ENCODE data around the gene TANC1.
"Not testable (repeated sequence)": the region's sequence is repeated elsewhere in the genome, so short reads cannot be mapped to it uniquely, and the experiment has no call there.

TANC1 gene

DNA sequence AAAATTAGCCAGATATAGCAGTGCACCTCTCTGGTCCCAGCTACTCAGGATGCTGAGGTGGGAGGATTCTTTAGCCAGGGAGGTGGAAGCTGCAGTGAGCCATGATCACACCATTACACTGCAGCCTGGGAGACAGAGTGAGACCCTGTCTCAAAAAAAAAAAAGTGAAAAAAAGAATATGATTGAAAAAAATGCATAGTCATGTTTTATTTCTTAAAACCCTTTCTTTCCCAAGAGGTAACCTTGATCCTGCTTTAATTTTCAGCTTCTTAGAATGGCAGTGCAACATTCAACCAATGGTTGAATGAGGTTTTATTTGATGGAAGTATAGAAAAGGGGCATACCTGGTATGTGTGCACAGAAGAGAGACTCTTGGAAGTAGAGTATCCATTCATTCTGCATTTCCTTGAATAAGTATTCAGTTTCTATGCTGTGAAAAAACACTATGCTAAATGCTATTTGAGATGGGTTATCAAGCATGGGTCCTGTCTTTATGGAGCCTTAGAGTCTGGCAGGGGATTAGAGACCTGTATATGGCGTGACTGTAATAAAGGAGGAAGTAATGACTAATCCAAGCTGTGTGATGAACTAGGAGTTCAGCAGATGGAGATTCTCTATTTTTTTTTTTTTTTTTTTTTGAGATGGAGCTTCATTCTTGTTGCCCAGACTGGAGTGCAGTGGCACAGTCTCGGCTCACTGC, 171.8 kb downstream of the TANC1 start:
- DNase-seq (ENCODE audit: low read depth in 2 of 2) = no peak

DNA sequence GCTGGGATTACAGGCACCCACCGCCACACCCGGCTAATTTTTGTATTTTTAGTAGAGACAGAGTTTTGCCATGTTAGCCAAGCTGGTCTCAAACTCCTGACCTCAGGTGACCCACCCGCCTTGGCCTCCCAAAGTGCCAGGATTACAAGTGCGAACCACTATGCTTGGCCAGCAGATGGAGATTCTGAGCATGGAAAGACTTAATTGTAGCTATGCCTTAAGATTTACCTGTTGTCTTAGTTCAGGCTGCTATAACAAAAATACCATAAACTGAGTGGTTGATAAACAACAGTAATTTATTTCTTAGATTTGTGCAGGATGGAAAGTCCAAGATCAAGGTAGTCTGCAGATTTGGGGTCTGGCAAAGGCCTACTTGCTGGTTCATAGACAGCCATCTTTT, 172.4 kb downstream of the TANC1 start:
- not testable (repeated sequence) for DNase-seq (ENCODE audit: low read depth in 2 of 2)

DNA sequence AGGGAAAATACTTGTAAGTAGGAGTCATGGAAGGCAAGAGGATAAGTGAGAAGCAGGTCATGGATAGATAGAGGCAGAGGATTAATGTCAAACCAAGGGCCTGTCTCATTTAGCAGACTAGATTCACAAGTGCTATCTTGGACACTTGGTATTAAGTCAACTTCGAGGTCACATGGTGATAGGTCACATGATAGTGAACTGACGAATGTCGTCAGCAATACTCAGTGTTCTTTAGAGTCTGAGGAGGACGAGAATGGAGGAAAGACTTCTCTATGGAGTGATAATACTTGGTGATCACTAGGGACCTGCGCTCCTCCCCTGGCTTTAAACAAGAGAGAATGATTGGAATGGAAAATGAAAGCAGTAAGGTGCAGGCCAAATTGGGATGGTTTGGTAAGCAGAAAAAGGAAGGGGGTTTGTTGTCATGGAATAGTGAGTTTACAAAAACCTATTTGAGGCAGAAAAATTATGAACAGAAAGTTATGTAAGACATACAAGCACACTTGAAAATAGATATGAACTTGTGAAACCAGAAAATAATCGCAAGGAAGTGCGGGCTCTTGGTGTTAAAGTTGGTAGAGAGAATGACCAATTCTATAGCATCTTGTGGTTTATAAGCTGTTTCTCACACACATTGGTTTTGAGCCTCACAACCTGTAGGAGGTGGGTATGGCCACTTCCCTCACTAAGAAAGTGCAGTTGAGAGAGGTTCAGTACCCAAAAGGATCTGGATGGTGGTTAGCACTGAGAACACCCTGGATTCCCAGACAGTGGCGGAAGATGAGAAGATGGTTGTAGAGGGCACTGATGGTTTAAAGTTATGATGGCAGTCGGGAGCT, 176.6 kb downstream of the TANC1 start:
- no peak for DNase-seq (ENCODE audit: low read depth in 2 of 2)

DNA sequence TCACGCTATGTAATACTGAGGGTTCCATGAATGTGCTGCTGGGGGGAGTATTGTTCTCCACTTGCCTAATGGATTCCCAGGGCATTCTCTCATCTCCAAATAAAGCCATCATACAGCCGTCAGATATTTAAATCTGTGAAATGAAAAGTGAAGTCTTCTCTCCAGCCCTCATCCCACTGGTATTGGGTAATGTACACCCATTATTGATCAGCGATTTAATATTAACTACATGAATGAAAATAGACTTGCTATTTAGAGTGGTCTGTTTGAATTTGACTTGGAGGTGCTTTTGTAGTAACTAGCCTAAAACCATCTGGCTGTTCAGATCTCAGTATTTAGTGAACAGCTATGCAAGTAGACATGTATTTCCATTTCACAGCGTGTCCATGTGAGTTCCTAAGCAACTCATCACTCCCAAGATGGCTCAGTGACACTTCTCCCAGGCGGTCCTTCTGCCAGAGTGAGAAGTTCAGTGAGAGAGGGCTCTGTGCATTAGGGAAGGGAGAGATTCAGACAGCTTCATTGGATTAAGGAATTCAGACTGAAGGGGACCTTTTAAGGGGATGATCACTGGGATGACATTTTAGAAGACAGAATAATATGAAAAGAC, 177.4 kb downstream of the TANC1 start:
- DNase-seq (ENCODE audit: low read depth in 2 of 2) = no peak

DNA sequence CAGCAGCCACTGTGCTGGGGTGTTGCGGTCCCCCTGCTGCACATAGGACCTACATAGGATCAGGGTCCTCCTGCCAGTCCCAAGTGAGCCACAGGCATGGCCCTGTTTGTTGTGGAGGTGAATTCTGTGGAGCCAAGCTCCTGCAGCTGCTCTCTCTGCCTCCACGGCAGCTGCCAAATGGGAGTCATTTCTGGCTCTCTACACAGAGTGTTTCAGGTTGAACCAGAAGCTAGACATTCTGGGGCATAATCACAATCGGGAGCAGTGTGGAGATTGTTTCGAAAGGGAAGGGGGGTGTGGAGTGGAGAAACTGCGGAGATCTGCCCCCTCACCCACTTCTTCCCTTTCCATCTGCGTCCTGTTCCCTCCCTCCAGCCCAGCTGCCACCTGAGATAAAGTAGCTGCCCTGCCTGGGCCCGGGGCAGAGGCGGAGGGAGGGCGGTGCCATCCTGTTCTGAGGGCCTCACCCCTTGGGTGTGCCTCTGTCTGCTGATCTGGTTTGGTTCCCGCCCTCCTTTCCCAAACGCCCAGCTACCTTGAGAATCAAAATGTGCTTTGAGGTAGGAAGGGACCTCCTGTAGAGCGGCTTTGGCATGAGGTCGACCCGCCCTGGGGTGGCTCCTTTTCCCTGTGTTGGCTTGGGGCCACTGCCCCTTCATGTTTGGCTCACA, 178.7 kb downstream of the TANC1 start:
- no peak for DNase-seq (ENCODE audit: low read depth in 2 of 2)

DNA sequence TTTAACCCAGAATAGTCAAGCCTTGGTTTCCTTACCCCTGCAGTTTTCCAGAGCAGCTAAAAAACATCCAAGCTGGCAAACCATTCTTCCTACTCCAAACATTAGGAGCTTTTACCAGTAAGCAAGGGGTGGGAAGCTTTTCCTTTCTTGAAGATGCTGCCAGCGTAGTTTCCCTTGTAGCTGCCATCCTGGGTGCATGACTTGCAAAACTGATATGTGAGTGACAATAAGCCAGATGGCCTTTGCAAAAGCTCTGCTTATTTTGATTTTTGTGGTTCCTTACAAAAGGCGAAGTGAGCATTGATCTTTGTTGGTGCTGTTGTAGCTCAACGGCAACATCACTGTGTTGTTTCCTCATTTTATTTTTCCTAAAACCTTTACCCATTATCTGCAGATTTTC, 179.2 kb downstream of the TANC1 start:
- DNase-seq (ENCODE audit: low read depth in 2 of 2) = no peak

DNA sequence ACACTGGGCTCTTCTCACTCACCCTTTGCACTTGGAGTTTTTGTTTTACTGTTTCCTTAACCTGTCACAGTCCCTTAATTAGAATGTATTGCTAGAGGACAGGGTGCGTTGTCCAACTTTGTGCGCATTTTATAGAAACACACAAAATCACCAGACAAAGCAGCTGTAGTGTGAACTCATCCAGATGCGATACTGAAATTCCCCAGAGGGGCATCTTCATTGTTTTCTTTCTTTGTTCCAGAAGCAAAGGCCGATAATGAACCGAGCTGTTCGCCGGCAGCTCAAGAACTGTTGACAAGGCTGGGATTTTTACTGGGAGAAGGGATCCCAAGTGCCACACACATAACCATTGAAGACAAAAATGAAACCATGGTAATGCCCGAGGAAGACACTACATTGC, 180.5 kb downstream of the TANC1 start:
- no peak for DNase-seq (ENCODE audit: low read depth in 2 of 2)

DNA sequence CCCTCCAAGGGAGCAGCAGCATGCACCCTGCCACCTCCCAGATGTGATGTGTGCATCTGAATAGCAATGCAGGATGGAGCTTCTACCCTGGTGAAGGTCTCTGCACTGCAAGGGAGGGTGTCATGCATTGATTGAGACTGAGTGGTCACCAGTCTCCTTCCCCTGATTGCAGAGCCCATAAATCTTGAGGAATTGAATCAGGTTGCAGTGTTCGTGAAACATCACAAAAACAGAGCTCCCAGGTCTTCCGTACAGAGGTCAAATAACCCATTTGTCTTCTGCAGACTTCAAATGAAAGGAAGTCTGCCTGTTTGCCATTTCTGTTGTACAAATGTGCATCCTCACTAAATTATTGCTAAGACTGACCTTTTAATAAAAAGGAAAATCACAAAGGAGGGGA, 181.3 kb downstream of the TANC1 start:
- no peak for DNase-seq (ENCODE audit: low read depth in 2 of 2)

DNA sequence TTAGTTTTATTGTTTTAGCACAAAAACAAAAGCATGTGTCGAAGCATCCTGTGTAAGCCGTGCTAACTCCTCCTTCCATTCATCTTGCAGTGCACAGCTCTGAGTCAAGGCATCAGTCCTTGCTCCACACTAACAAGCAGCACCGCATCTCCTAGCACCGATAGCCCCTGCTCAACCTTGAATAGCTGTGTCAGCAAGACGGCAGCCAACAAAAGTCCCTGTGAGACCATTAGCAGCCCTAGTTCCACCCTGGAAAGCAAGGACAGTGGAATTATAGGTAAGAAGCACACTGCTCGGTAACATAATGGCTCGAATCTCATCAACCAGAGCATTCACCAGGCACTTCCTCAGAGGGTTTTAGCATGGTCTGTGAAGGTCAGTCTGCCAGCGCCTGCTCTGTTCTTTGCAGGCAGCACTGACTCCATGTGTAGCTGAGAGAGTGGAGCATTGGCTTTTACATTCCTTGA, 181.9 kb downstream of the TANC1 start:
- DNase-seq (ENCODE audit: low read depth in 2 of 2) = no peak

DNA sequence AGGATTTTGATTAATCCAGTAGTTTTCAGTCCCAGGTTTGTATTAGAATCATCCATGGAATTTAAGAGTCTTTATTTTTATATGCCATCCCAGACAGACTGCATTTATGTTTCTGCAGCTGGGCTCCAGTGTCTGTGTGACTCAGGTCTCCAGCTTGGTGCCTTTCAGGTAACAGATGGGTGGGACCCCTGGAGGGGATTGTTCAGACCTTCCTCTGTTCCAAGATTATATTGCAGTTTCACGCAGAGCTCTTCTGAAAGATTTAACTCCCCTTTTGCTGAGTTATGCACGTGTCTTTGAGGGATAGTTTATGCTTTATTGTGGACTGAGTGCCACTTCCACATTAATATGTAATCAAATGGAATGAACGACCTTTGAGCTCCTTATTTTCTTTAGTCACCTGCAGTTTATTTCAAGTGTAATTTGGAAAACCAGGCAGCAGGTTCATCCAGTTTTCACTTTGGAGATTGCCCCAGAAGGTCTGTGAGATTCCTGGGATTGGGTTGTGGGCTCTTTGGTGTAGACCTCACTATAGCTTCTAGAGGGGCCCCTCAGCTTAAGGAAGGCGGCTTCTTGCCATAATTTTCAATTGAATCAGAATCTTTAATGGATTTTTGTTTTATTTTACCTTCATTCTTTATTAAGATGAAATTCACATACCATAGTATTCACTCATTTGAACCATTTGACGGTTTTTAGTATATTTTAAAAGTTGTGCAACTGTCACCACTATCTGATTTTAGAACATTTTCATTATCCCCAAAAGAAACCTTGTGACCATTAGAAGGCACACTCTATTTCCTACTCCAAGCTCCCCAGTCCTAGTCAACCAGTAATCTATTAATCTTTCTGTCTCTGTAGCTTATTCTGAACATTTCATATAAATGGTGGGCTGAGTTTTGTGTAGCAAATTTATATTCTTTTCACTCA, 183.0 kb downstream of the TANC1 start:
- no peak for DNase-seq (ENCODE audit: low read depth in 2 of 2)

DNA sequence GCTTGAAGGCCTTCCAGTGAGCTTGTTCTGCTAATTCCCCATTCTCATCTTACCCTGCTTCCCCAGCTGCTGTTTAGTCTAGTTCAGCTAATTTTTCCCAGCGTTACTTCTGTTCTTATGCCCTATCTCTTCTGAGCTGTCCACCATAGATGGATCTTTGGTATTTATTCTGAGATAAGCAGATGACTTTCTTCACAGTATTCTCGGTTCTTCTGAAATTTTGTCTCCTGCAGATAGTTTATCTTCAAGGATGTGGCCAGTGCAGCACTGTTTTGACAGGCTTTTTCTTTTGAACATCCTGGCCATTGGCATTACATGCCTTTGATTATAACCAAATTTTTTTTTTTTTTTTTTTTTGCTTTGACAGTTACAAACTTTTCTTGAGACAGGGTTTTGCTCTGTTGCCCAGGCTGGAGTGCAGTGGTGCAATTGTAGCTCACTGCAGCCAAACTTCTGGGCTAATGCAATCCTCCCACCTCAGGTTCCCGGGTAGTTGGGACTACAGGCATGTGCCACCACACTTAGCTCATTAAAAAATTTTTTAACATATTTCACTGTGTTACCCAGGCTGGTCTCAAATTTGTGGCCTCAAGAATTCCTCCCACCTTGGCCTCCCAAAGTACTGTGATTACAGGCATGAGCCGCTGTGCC, 183.8 kb downstream of the TANC1 start:
- no peak for DNase-seq (ENCODE audit: low read depth in 2 of 2)

DNA sequence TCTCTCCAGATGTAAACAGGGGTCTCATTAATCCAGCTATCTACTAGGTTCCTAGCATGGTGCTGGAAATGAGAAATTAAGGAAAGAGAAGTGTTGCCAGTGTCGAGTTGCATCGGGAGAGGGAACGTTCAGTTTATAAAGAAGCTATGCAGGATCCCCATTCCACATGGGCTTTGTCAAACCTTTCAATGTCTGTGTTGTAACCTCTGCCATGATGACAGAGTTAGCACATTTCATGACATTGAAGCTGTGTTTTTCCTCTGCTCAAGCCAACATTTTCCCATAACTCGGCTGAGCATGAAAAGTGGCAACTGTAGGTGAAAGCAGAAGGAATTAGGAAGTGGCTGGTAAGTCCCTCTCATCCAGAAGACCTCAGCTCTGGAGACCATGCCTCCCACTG, 184.6 kb downstream of the TANC1 start:
- no peak for DNase-seq (ENCODE audit: low read depth in 2 of 2)

DNA sequence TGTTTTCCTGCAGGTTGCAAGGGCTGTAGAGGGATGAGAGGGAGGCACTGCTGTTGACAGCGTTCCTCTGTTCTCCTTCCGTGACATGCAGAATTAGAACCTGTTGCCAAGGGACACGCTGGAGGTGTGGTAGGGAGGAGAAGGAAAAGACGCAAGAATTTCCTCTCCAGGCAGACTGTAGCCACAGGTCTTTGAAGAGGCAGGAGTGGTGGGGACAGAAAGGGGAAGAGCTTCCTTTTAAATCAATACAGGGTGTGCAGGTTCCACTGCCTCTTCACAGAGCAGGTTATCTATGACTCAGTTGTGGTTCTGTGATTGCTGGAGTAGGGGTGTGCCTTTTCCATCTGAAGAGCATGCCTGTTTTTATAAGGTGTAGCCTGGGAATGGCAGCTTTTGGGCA, 185.0 kb downstream of the TANC1 start:
- no peak for DNase-seq (ENCODE audit: low read depth in 2 of 2)

DNA sequence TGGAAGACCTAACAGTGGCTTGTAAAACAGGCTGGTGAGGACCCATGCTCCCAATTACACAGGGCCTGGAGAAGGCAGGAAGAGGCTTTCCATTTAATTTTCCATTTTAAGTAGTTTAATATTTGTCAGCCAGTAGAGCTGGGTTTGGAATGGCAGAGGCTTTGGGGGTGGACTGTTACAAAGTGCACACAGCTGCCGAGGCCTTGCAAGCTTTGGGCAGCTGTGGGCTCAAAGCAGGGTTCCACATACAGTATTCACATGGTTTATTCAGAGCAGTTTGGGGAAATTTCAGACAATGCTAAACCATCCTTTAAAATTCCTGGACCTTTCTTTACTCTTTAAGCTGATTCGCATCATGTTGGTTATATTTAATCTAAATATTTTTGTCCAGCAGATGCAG, 185.5 kb downstream of the TANC1 start:
- DNase-seq (ENCODE audit: low read depth in 2 of 2) = no peak

DNA sequence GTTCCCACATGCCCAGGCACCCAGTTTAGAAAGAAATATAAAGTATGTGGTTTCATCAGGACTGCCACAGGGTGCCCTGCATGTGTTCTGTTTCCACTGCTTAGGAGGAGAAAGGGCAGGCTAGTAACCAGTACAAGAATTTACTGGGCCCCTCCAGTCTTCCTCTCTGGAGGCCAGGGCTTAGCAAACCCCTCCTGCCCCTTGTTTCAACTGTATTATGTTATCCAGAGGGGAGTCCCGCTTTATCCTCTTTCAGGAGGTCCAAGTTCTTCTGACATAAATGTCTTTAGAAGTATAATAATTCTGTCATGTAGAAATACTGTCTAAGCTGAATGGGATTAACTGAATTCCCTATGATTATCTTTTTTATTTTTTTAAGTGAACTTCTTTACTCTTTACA, 185.9 kb downstream of the TANC1 start:
- DNase-seq (ENCODE audit: low read depth in 2 of 2) = no peak

DNA sequence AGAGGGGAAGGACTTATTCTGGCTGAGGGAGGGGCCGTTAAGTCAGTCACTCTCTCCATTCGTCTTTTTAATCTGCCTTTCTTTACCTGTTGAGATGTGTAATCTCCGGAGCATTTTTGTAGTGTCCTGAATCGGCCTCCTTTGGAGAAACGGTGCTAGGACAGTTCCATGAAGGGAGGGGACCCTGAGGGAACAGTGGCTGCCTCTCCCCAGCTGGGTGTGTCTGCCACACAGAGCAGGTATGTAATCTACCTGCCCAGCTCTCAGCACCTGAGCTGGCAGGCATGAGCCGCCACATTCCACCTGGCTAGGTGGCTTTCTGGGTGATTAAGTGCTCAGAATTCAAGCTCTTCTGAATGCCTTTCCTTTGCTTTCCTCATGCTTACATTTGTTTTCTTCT, 186.9 kb downstream of the TANC1 start:
- DNase-seq (ENCODE audit: low read depth in 2 of 2) = no peak

DNA sequence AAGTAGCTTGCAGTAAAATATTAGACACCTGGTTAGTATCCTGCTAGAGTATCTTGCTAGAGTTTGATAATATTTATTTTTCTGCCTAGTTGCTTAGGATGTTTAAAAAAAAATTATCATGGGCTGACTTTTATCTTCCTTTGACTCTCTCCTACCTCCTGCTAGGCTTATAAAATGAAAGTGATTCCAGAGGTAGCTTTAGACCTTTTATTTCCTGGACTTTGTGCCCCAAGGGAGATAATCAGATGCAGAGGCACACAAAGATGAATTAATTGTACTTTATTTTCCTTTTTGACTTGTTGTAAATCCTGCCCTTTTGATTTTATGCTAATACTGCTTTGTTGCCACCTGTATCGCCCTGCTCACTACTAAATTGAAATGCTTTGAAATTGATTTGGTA, 187.4 kb downstream of the TANC1 start:
- no peak for DNase-seq (ENCODE audit: low read depth in 2 of 2)

DNA sequence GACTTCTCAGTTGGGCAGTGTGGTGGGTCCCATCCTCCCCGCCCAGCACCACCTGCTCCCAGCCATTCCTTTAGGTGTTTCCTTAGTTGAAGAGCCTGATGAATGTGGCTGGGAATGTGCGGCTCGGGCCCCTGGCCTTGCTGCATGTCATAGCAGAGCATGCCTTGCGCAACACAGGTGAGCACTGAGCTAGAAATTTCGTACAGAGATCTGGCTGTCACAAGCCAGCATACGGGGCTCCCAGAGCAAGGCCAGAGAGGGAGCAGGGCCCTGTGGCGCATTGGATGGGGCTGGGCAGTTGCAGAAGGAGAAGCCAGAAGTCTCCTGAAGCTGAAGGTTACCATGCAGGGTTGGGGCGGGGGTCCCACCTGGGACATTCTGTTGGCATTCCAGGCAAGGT, 188.4 kb downstream of the TANC1 start:
- DNase-seq (ENCODE audit: low read depth in 2 of 2) = no peak

DNA sequence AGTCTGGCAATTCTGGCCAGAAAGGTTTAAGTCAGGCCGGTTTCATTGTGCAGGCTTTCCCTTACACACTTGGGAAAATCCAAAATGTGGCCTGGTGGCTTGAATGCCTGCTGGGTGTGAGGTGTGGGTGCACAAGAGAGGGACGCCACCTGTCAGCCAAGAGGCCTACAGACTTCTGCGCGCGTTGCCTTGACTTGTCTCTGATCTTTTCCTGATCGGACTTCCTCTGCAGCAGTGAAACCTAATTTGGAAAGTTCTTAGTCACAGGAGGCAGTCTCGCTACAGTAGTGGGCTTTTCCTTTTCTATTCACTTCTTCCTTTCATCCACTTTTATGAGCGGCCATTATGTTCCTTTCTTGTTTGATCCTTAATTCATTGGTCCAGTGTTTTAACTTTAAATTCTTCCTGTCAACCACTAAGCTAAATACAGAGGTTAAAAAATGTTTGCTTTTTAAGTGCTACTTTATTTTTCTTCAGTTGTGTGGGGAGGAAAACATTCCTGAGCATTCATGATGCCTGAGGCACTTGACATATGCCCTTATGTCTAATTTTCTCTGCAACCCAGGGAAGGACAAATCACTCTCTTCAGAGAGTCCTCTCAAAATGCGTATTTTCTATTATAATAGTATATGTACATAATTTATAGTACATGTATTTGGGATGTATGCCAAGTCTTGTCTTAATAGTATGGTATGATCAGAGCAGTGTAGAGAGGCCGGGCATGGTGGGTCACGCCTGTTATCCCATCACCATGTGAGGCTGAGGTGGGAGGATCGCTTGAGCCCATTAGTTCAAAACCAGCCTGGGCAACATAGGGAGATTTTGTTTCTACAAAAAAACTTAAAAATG, 189.1 kb downstream of the TANC1 start:
- no peak for DNase-seq (ENCODE audit: low read depth in 2 of 2)

DNA sequence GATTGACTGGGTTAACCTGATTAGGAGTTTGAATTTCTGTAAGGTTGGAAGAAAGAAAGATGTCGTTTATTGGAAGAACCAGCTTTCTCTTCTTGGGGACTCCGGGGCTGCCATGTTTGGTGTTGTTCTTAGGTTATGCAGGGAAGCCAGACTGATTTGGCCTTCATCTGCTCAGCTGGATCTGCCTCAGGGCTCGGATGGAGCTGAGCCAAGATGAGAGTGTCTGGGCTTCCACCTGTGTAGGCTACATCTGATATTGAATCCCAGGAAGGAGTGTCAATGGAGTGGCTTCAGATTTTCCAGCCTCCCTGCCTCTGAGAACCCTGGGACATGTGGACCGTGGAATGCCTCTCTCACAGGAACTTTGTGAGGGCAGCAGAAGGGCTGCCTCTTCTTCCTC, 192.0 kb downstream of the TANC1 start:
- no peak for DNase-seq (ENCODE audit: low read depth in 2 of 2)
